Measurements from ENCODE around the gene MAG. TPM values are rescaled to one million over a fixed set of nuclear protein-coding genes. Genes with fewer than 3 reads are reported as not detected.

The MAG gene
- total RNA-seq, 1 donor from 2014 or later, result not detected

DNA sequence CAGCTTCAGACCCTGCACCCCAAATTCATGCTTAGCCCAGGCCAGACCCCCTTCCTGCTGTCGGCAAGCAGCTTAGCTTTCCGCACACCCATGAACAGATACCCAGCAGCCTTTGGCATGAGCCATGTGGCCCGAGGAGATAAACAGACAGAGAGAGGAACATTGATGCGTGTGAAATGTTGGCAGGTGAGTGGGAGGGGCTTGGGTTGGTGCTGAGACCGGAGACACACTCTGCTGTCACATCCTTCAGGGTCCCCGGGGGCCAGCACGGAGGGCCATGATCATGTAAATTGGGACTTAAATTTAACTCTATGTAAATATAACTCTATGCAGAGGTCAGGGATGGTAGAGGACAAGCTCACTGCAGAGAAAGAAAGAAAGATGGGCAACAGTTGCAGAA is 38.5 kb downstream of the MAG start:
- no peak for DNase-seq (ENCODE audit: low read depth, low spot score)
- no peaks in the 10 kb centered on the region for H3K9me3 Mint-ChIP-seq
- no peak overlapping the region for H3K27ac Mint-ChIP-seq (ENCODE audit: unreplicated experiment)
- H3K36me3 Mint-ChIP-seq (ENCODE audit: low read depth), result no peaks in the 10 kb centered on the region
- no peaks in the 10 kb centered on the region for H3K4me1 Mint-ChIP-seq
- no peak overlapping the region for H3K4me3 Mint-ChIP-seq
- TF ChIP-seq, protein P1, sequence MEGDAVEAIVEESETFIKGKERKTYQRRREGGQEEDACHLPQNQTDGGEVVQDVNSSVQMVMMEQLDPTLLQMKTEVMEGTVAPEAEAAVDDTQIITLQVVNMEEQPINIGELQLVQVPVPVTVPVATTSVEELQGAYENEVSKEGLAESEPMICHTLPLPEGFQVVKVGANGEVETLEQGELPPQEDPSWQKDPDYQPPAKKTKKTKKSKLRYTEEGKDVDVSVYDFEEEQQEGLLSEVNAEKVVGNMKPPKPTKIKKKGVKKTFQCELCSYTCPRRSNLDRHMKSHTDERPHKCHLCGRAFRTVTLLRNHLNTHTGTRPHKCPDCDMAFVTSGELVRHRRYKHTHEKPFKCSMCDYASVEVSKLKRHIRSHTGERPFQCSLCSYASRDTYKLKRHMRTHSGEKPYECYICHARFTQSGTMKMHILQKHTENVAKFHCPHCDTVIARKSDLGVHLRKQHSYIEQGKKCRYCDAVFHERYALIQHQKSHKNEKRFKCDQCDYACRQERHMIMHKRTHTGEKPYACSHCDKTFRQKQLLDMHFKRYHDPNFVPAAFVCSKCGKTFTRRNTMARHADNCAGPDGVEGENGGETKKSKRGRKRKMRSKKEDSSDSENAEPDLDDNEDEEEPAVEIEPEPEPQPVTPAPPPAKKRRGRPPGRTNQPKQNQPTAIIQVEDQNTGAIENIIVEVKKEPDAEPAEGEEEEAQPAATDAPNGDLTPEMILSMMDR (conservative IDR thresholded peaks at IDR 0.05), result no peak
- peaks cover 18% of the 10 kb centered on the region for H3K27me3 Mint-ChIP-seq (ENCODE audit: low read depth)

- no peaks in the 10 kb centered on the region for H3K9me3 Mint-ChIP-seq
- no peaks in the 10 kb centered on the region for H3K4me1 Mint-ChIP-seq
- no peak overlapping the region for H3K4me3 Mint-ChIP-seq
- peaks cover 11% of the 10 kb centered on the region for H3K27me3 Mint-ChIP-seq (ENCODE audit: low read depth)
- no peaks in the 10 kb centered on the region for H3K36me3 Mint-ChIP-seq (ENCODE audit: low read depth)
- TF ChIP-seq, protein P1 (conservative IDR thresholded peaks at IDR 0.05), result no peak
- H3K27ac Mint-ChIP-seq (ENCODE audit: unreplicated experiment), result peak overlapping the region; percentile 6
- no peak for DNase-seq (ENCODE audit: low read depth, low spot score)
Measured at GRCh38 chr19:35331551-35332214, 39.7 kb downstream of the MAG start.

DNA sequence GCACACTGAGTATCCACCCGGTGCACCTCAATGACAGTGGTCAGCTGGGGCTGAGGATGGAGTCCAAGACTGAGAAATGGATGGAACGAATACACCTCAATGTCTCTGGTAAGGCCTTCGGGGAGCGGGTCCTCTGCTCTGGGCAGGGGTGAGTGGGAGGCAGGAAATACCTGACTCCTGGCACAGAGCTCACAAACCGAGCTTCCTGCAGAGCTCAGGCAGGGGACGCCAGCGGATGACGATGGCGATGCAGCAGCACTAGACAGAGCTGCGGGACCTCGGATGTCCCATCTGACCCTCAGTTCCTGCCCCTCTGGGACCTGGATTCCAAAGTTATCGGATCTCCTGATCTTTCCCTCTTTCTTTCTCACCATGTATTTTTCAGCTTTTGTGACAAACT is 40.9 kb downstream of the MAG start:
- no peak for DNase-seq (ENCODE audit: low read depth, low spot score)
- H3K4me1 Mint-ChIP-seq, result no peaks in the 10 kb centered on the region
- H3K36me3 Mint-ChIP-seq (ENCODE audit: low read depth), result no peaks in the 10 kb centered on the region
- TF ChIP-seq, protein P1 (conservative IDR thresholded peaks at IDR 0.05), result no peak
- no peaks in the 10 kb centered on the region for H3K9me3 Mint-ChIP-seq
- peaks cover 8% of the 10 kb centered on the region for H3K27me3 Mint-ChIP-seq (ENCODE audit: low read depth)
- no peak overlapping the region for H3K27ac Mint-ChIP-seq (ENCODE audit: unreplicated experiment)
- no peak overlapping the region for H3K4me3 Mint-ChIP-seq

DNA sequence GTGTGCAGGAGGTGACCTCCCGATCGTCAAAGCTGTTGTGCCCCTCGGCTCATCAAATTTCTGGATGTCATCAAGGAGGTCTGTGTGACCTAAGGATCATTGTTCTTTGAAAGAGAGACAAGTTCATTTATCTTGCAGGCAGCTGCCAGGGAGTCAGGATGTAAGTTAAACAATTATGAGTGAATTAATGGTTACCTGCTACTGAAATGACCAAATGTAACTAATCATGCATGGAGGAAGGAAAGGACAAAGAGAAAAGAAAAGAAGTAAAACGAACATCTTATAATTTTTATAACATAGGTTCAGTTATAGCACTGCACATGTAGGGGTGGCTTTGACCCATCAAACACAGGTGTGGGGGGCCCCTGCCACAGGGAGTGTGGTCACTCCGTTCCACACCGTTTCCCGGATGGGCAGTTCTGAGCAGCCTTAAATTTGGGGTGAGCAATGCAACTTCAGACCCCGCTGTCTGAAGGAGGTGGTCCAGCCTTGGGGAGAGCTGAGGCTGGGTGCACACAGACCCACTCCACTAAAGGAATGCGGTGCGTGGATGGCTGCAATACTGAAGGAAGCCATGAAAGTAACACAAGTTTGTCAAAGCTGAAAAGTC is 42.3 kb downstream of the MAG start:
- TF ChIP-seq, protein P1 (conservative IDR thresholded peaks at IDR 0.05), result no peak
- no peaks in the 10 kb centered on the region for H3K9me3 Mint-ChIP-seq
- no peak overlapping the region for H3K27ac Mint-ChIP-seq (ENCODE audit: unreplicated experiment)
- DNase-seq (ENCODE audit: low read depth, low spot score), result no peak
- H3K27me3 Mint-ChIP-seq (ENCODE audit: low read depth), result peaks cover 5% of the 10 kb centered on the region
- no peak overlapping the region for H3K4me3 Mint-ChIP-seq
- no peaks in the 10 kb centered on the region for H3K4me1 Mint-ChIP-seq
- H3K36me3 Mint-ChIP-seq (ENCODE audit: low read depth), result no peaks in the 10 kb centered on the region

DNA sequence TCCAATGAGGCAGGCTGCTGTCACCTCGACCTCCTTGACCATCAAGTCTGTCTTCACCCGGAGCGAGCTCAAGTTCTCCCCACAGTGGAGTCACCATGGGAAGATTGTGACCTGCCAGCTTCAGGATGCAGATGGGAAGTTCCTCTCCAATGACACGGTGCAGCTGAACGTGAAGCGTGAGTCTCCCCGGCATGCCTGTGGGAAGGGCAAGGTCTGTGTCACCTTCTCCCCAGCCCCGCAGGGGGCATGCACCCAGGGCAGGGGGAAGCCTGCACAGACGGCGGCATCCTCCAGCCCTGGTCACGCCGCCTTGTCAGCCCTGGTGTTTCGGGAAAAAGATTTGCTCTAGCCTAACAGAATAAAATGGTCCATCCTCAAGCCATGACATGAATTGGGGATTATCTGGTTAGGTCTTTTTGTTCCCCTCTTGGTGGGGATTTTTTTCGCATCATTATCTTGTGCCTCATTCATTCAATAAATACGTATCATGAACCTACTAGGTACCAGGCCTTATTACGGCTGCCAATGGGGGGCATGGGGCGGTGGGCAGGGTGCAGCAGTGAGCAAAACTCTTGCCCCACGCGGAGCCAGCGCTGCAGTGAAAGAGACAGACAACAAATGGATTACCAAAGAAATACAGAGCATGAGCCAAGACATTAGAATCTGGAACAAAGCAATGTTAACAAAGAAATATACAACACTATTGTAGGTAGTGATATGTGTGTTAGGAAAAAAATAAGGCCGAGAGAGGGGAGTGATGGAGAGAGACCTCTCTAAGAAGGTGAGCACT is 44.4 kb downstream of the MAG start:
- Mint-ChIP-seq H3K36me3 (ENCODE audit: low read depth) (no peaks in the 10 kb centered on the region), H3K27me3 (ENCODE audit: low read depth) (no peaks in the 10 kb centered on the region), H3K4me1 (no peaks in the 10 kb centered on the region), H3K9me3 (no peaks in the 10 kb centered on the region), H3K27ac (ENCODE audit: unreplicated experiment) (no peak overlapping the region), H3K4me3 (no peak overlapping the region)
- TF ChIP-seq, protein P1 (conservative IDR thresholded peaks at IDR 0.05), result no peak
- DNase-seq (ENCODE audit: low read depth, low spot score), result no peak

Data from neural crest cell (in vitro differentiated cells).